NCI-H460 (cell line): ENCODE measurements around the gene DNAL1. TPM values are rescaled to one million over a fixed set of nuclear protein-coding genes. Genes with fewer than 3 reads are reported as not detected.
"Not testable (repeated sequence)": the region's sequence is repeated elsewhere in the genome, so short reads cannot be mapped to it uniquely, and the experiment has no call there.

Experiments used
- DNase-seq: peaks from one replicate; pipeline ENCODE4 v3.0.0-alpha.2; 2016; ENCODE audit warnings: low read depth; ENCODE audit errors: extremely low read depth
- polyA plus RNA-seq: library from polyadenylated mRNA; depleted of rRNA; stranded (reverse); fragments of >200 nt; gene quantifications from 2 replicates; pipeline ENCODE4 v1.2.3, GENCODE V29; 2014; cell fraction: nucleus; rRNA removed
- total RNA-seq: library from RNA; depleted of rRNA; stranded (reverse); fragments of >200 nt; shearing (Covaris generic); gene quantifications from 2 replicates; pipeline ENCODE4 v1.2.3, GENCODE V29; 2014; rRNA removed

DNAL1 gene, protein sequence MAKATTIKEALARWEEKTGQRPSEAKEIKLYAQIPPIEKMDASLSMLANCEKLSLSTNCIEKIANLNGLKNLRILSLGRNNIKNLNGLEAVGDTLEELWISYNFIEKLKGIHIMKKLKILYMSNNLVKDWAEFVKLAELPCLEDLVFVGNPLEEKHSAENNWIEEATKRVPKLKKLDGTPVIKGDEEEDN
- 24.8 and 30.7 TPM in 2 replicates for total RNA-seq
- 21.3 and 24.2 TPM in 2 replicates for polyA plus RNA-seq

DNA sequence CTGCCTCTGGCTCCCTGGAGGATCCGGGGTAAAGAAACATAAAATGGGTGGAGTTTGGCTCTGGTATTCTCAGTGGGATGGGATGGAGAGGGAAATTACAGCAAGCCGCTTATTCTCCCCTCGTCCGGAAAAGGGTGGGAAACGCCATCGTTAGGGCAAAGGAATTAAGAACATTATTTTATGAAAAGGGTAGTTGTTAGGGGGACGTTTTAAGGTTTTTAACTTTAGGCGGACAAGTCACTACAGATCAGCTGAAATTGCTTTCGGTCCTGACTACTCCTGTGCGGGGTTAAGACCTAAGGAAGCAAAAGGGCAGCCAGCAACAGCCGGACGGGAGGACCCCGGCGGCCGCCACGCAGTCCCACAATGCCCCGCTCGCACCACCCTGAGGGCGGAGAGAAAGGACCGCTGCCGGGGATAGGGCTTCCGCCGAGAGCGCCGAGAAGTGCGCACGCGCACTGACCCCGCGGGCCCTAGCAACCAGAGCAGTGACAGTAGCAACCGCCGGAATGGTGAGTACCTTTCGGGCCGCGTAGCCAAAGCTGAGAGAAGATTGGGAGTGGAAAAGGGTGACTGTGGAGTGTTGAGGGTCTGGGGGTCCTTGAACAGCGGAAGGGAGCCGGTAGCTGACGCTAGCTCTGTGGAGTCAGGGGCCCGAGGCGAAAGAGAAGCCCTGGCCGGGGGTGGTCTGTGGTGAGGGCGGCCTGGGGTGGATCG, at the start of gene DNAL1:
TSS of gene DNAL1 (plus strand) at position 456 of the 717 bp plus-strand sequence. CDS start at position 510, 54 bp downstream.
- peak; percentile 92 for DNase-seq

DNA sequence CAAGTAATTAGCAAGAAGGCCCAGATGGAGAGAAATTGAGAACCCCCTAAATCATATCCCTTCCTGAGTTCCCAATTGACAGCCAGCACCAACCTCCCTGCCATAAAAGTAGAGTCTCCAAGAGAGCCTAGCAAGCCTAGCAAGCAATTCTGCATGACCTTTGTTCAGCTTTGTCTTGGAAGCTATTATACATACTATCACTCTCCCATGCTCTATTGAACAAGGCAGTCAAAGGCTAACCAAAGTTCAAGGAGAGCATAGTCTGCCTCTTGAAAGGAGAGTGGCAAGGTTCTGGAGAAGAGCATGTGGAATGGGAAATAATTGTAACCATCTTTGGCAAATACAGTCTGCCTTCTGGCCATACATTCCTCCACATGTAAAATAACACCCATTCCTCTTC, 45.3 kb upstream of the DNAL1 start:
- no peak for DNase-seq

DNA sequence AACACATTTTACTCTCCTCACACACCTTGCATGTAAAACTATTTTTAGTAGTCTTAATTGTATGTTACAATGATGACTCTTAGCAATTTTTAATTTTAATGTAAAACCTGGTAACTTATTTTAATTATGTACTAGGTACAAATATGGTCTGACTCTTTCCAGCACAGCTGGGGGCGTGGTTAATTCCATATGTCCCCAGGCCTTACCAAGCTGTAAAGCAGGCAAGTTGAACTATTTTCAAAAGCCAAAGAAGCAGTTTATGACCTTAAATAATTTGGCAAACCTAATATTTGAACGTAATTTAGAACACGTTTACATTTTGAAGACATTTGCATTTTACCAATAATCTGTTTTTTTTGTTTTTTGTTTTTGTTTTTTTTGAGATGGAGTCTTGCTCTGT, 41.8 kb upstream of the DNAL1 start:
- no peak for DNase-seq

DNA sequence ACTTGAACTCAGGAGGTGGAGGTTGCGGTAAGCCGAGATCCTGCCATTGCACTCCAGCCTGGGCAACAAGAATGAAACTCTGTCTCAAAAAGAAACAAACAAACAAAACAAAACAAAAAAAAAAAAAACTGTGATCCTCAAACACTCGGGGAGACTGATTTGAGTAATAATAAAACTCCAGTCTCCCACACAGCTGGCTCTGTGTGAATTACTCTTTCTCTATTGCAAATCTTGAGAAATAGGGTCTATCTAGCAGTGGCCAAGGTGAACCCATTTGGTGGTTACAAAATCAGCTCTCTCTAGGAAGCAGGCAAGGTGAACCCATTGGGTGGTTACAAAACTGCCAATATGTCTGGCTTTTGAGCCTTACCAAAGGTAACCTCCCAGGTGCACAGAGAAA, 38.5 kb upstream of the DNAL1 start:
- DNase-seq: no peak

DNA sequence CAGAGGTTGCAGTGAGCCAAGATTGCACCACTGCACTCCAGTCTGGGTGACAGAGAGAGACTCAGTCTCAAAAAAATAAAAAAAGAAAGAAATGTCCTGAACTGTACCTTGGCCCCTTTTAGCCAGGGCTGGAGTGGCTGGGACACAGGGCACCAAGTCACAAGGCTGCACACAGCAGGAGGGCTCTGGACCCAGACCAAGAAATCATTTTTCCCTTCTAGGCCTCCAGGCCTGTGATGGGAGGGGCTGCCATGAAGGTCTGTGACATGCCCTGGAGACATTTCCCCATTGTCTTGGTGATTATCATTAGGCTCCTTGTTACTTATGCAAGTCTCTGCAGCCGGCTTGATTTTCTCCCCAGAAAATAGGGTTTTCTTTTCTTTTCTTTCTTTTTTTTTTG, 37.5 kb upstream of the DNAL1 start:
- no peak for DNase-seq

DNA sequence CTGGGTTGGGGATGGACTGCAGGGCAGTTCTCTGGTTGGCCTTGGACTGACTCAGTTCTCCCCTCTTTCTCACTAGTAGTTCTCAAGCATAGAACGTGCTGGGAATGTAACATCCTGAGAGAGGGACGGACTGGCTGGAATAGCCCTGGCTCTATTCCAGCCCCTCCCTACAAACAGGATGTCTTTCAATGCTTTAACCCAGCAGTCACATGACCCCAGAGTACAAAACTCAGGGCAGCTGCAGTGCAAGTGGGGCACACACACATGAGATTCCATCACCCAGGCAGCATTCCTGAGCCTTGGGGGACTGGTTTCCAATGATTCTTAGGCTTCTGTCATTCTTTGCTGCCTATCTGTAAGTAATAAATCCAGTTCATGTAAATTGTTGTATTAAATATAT, 34.1 kb upstream of the DNAL1 start:
- no peak for DNase-seq

DNA sequence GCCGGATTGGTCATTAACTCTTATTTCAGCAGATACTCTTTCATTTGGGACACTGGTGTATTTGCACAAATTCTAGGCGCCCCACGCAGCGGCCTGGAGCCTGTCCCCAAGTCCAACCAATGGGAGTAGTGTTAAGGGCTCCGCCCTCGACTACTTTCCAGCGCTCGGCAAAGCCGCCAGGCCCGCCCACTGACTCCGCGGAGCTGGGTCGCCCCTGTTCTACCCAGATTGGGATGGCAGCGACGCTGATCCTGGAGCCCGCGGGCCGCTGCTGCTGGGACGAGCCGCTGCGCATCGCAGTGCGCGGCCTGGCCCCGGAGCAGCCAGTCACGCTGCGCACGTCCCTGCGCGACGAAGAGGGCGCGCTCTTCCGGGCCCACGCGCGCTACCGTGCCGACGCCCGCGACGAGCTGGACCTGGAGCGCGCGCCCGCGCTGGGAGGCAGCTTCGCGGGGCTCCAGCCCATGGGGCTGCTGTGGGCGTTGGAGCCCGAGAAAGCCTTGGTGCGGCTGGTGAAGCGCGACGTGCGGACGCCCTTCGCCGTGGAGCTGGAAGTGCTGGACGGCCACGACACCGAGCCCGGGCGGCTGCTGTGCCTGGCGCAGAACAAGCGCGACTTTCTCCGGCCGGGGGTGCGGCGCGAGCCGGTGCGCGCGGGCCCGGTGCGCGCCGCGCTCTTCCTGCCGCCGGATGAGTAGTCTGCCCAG, 32.3 kb upstream of the DNAL1 start, which contains the start of gene ACOT6:
TSS of gene ACOT6 (plus strand) at position 179 of the 707 bp plus-strand sequence. CDS start at position 234, 55 bp downstream.
- DNase-seq: peak; percentile 69

DNA sequence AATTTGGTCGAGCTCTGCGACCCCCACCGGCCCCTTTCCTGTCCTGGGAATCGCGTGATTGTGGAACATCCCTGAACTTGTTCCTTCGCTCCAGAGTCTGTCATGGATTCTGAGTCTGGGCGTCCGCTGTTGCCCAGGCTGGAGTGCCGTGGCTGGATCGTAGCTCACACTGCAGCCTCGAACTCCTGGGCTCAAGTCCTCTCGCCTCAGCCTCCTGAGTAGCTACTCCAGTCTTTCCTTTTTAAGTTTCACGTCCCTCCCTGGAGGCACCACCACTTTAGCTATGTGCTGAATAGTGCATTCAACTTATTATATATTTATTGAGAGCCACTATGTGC, 31.8 kb upstream of the DNAL1 start:
- no peak for DNase-seq

DNA sequence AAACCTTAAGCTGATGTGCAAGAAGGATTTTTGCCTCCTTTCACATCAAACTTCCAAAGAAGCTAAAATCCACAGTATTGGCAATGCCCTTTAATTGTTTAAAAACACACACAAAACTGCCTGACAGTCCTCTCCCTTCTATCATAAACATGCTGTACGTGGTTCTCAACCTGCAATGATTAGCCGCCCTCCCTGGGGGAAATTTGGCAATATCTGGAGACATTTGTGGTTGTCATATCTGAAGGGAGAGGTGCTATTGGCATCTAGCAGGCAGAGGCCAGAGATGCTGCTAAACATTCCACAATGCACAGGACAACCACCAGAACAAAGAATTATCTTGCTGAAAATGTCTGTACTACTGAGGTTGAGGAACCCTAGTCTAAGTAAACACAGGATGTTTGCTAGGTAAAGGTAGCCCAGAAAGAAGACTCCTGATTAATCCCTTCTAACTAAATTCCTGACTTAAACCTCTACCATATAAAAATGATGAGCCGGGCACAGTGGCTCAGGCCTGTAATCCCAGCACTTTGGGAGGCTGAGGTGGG, 31.3 kb upstream of the DNAL1 start:
- DNase-seq: no peak

DNA sequence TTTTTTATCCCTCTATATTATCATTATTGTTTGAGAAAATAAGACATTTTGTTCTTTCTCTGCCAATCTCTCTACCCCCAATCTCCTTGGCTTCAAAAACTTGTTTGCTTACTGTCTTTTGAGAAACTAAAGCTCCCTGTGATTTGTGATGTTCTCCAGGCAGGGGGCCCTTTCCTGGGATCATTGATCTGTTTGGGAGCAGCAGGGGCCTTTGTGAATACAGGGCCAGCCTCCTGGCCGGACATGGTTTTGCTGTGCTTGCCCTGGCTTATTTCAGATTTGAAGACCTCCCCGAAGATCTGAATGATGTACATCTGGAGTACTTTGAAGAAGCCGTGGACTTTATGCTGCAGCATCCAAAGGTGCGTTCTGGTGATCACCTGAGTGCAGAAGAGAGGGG, 28.0 kb upstream of the DNAL1 start:
- DNase-seq: no peak

DNA sequence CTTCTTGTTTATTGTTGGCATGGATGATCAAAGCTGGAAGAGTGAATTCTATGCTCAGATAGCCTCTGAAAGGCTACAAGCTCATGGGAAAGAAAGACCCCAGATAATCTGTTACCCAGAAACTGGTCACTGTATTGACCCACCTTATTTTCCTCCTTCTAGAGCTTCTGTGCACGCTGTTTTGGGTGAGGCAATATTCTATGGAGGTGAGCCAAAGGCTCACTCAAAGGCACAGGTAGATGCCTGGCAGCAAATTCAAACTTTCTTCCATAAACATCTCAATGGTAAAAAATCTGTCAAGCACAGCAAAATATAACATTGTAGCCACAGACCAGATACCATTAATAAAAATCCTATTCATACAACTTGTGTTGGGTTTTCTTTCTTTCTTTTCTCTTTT, 25.3 kb upstream of the DNAL1 start:
- DNase-seq: no peak

DNA sequence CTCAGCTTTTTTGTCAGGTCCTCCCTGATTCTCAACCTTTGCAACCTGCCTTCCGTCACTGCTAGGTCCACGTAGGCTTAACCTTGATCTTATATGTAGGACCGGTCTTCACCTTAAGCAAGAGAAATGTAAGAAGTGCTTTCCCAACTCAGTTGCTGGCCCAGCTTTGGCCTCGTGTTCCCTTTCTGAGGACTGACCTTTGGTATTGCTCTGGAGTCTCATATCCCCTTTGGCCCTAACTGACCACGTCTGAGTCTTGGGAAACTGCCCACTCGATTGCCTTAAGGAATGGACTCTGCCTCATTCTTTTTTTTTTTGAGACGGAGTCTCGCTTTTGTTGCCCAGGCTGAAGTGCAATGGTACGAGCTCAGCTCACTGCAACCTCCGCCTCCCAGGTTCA, 24.5 kb upstream of the DNAL1 start:
- no peak for DNase-seq

DNA sequence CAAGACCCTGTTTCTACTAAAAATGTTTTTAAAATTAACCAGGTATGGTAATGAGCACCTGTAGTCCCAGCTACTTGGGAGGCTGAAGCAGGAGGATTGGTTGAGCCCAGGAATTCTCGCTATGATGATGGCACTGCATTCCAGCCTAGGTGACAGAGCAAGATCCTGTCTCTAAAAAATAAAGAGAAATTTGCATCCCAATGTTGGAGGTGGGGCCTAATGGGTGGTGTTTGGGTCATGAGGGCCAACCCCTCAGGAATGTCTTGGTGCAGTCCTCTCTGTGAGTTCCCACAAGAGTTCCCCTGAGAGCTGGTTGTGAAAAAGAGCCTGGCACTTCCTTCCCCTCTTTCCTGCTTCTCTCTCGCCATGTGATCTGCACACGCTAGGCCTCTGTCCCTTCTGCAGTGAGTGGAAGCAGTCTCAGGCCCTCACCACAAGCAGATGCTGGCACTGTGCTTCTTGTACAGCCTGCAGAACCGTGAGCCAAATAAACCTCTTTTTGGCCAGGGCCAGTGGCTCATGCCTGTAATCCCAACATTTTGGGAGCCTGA, 21.2 kb upstream of the DNAL1 start:
- DNase-seq: no peak

DNA sequence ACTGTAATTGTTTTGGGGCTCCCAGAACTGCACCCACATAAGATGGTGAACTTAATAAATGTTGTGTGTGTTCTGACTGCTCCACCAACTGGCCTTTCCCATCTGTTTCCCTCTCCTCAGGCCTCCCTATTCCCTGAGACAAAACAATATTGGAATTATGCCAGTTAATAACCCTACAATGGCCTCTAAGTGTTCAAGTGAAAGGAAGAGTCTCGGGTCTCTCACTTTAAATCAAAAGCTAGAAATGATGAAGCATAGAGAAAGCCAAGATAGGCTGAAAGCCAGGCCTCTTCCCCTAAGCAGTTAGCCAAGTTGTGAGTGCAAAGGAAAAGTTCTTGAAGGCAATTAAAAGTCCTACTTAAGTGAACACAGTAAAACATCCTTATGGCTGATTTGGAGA, 19.1 kb upstream of the DNAL1 start:
- DNase-seq: no peak

DNA sequence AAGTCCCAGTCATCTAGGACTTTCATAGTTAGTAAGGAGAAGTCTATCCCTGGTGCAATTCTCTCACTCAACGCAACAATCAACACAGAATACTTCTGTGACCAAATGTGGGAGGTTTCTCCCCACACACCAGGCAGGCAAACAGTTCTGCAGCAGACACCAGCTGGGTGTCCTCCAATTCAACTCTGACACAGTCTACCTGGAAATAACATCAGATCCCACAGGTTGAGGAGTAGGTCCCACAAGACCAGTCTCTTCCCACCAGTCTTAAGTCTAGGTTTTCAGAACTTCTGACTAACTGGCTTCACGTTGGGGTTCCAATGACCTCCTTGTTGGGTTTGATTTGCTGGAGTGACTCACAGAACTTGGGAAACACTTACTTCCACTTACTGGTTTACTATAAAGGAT, 17.6 kb upstream of the DNAL1 start:
- no peak for DNase-seq

DNA sequence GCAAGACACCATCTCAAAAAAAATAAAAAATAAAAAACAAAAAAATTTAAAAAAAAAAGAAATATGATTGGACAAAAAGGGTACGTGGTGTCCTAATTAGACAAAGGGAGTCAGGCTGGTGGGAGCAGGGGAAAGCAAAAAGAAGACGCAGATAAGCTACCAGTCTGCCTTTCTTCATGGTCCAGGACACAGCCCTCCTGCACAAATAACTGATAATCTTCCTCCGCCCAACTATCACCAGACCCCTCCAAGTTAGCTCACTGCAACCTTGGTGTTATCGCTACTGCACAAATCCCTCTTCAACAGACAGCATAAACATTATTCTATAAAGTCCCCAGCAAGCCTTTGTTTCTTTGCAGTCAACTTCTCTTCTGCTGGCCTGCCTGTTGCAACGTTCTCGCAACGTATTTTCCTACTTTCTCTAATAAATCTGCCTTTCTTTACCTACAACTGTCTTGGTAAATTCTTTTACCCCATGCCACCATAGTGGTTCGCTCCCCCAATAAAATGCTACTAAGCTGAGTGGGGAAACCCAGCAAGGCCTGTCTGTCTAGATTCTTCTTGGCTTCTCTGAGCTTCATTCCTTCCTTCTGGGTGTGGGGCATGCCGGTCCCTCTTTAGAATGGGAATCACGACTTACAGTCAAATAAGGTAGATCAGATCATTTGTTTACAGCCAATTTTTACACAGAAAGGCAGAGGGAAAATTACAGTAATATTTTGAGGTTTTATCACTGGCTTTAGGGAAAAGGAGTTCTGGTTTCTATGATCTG, 14.6 kb upstream of the DNAL1 start:
- DNase-seq: no peak

DNA sequence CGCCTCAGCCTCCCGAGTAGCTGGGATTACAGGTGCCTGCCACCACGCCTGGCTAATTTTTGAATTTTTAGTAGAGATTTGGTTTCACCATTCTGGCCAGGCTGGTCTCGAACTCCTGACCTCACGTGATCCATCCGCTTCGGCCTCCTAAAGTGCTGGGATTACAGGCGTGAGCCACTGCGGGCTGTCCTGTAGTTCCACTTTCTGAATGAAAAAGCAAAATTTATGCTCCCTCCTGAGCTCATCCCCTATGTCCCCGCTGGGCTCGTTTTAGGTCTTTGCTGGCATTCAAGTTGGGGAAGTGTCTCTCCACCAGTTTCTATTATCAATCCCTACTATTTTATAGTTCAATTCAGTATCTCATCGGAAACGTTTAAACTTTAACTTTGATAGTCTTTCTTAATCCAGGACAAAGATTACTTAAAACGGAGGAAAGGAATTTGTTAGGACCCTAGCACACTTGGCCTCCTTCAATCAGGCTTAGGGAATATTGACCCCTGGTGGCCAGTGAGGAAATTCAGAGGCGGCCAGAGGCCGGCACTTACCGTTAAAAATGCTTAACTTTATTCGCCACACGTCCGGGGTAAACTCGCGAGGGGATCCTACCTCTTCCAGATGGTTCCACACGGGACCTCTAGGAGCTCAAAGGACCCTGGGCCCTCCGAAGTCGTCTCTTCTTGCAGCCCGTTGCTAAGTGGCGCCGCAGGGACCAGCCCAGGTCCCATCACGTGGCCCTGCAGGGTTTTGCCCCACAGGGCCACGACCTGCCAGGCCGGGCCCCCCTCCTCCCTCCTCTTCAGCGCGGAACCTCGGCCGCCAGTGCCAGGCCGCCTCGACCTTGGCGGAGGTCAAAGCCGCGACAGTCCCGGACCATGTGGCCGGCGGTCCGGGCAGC, 11.4 kb upstream of the DNAL1 start:
- DNase-seq: peak; percentile 71

DNA sequence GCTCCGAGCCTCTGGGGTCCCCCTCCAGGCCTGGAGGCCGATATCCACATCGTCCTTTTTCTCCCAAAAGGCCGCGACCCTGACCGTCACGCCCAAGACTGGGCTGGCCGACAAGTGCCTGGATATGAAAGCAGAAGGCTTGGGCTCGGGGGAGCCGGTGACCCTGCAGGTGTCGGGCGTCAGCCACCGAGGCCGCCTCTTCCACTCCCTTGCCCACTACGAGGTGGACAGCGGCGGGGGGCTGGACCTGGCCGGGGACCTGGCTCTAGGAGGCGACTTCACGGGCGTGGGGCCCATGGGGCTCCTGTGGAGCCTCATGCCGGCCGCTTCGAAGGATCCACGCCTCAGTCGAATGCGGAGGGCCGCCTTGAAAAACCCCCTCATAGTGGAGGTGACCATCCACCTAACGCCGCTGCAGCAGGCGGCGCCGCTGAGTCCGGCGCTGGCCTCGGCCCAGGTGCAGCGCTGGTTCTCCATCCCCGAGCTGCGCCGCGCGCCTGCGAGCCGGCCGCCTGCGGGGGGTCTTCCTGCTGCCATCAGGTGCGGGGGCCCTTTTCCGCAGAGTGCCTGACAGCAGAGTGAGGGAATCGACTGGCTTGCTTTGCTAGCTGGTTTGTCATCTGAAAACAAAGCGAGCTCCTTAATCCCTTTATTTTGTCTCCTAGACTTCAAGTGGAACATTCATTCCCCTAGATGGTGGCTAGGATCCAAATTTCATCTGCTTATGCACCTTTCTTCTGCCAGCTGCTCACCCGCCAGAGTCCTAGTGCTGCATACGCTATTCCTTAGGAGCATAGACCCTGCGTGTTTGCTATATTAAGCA, 10.6 kb upstream of the DNAL1 start:
- no peak for DNase-seq

DNA sequence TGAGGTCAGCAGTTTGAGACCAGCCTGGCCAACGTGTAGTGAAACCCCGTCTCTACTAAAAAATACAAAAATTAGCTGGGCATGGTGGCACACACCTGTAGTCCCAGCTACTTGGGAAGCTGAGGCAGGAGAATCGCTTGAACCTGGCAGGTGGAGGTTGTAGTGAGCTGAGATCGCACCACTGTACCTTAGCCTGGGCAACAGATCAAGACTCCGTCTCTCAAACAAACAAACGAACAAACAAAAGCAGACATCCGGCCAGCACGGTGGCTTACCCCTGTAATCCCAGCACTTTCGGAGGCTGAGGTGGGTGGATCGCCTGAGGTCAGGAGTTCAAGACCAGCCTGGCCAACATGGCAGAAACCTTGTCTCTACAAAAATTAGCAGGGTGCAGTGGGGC, 8.4 kb upstream of the DNAL1 start:
- DNase-seq: not testable (repeated sequence)
